Jurkat, Clone E6-1 (cell line): ENCODE measurements around the gene SELENOV.

Experiments
- DNase-seq: peaks from one replicate; pipeline ENCODE4 v3.0.0-alpha.2; 2011; ENCODE audit warnings: low read depth, low spot score
- H3K4me3 ChIP-seq: 2 replicates; pipeline ENCODE4 v1.5.1; 2011; ENCODE audit warnings: mild to moderate bottlenecking, low read length, control low read depth, moderate library complexity

Gene SELENOV

GRCh38 chr19:39515551-39516191 lies 732 bp downstream of the SELENOV start:
- no peak for DNase-seq
- no peak overlapping the region for H3K4me3 ChIP-seq

GRCh38 chr19:39516270-39516669 lies 1.3 kb downstream of the SELENOV start:
- DNase-seq = no peak
- H3K4me3 ChIP-seq = no peak overlapping the region

- H3K4me3 ChIP-seq = no peak overlapping the region
Measured at GRCh38 chr19:39517432-39517831, 2.5 kb downstream of the SELENOV start.

GRCh38 chr19:39518458-39518857 lies 3.5 kb downstream of the SELENOV start:
- no peak overlapping the region for H3K4me3 ChIP-seq
- no peak for DNase-seq

More at GRCh38 chr19:39517432-39517831, 2.5 kb downstream of the SELENOV start:
- DNase-seq = no peak

GRCh38 chr19:39518975-39519374 lies 4.0 kb downstream of the SELENOV start:
- no peak for DNase-seq
- no peak overlapping the region for H3K4me3 ChIP-seq

- H3K4me3 ChIP-seq = no peak overlapping the region
- DNase-seq = no peak
Measured at GRCh38 chr19:39520541-39521484, 5.9 kb downstream of the SELENOV start.

- no peak for DNase-seq
- no peak overlapping the region for H3K4me3 ChIP-seq
Measured at GRCh38 chr19:39524495-39524894, 9.6 kb downstream of the SELENOV start.

GRCh38 chr19:39525205-39525604 lies 10.3 kb downstream of the SELENOV start:
- no peak overlapping the region for H3K4me3 ChIP-seq
- DNase-seq = no peak

GRCh38 chr19:39531834-39532232 lies 16.9 kb downstream of the SELENOV start:
- DNase-seq = no peak
- peak overlapping the region; percentile 79 for H3K4me3 ChIP-seq

GRCh38 chr19:39532233-39533002 lies 17.5 kb downstream of the SELENOV start, which contains the start of gene EID2B:
Gene EID2B (minus strand): TSS chr19:39532852. CDS start chr19:39532802, 50 bp downstream.
- DNase-seq = peak; percentile 95
- H3K4me3 ChIP-seq = peak within 1 kb of the TSS; percentile 79

GRCh38 chr19:39533003-39533512 lies 18.1 kb downstream of the SELENOV start:
- H3K4me3 ChIP-seq = peak overlapping the region; percentile 79
- no peak for DNase-seq

GRCh38 chr19:39533791-39534190 lies 18.9 kb downstream of the SELENOV start:
- no peak for DNase-seq
- no peak overlapping the region for H3K4me3 ChIP-seq

- peak; percentile 37 for DNase-seq
- peak overlapping the region; percentile 88 for H3K4me3 ChIP-seq
Measured at GRCh38 chr19:39539165-39539517, 24.2 kb downstream of the SELENOV start.

GRCh38 chr19:39539518-39540332 lies 24.8 kb downstream of the SELENOV start, which contains the start of gene EID2:
Gene EID2 (minus strand): TSS chr19:39540161. CDS start chr19:39540079, 82 bp downstream.
- peak within 1 kb of the TSS; percentile 88 for H3K4me3 ChIP-seq
- DNase-seq = peak; percentile 91

- no peak for DNase-seq
- H3K4me3 ChIP-seq = peak overlapping the region; percentile 88
Measured at GRCh38 chr19:39540333-39540673, 25.4 kb downstream of the SELENOV start.

GRCh38 chr19:39542206-39542605 lies 27.3 kb downstream of the SELENOV start:
- DNase-seq = no peak
- H3K4me3 ChIP-seq = no peak overlapping the region

GRCh38 chr19:39543477-39543857 lies 28.5 kb downstream of the SELENOV start:
- H3K4me3 ChIP-seq = no peak overlapping the region
- DNase-seq = no peak

GRCh38 chr19:39544226-39544903 lies 29.4 kb downstream of the SELENOV start:
- DNase-seq = no peak

More at GRCh38 chr19:39544226-39544903, 29.4 kb downstream of the SELENOV start:
- H3K4me3 ChIP-seq = no peak overlapping the region
